Gastrocnemius medialis (tissue), 4 donors: ENCODE data around the gene SYNM. TPM values are rescaled to one million over a fixed set of nuclear protein-coding genes. Genes with fewer than 3 reads are reported as not detected.
A peak's percentile ranks its signal among the peaks of the same experiment; 100 is the strongest.

Experiments
- ATAC-seq, 2 donors: fragments of 150-250 bp; one replicate each; pipeline ENCODE4 v1.9.1; 2016
- DNase-seq, 2 donors: peaks; one replicate each; pipeline ENCODE4 v3.0.0-alpha.2; 2019
- H3K27ac ChIP-seq, 4 donors: fragments of 200-600 bp; sonication (generic); 1 replicate in 1 of 4; 2 replicates in 3 of 4; pipeline ENCODE4 v1.5.1; 2016 to 2018; ENCODE audit warnings: mild to moderate bottlenecking in 2 of 4, moderate library complexity in 1 of 4
- H3K27me3 ChIP-seq, 3 donors: fragments of 200-600 bp; sonication (generic) in 2 of 3; 1 replicate in 1 of 3; 2 replicates in 2 of 3; pipeline versions ENCODE4 v1.5.1 to v1.6.0; 2016 to 2019; ENCODE audit warnings: mild to moderate bottlenecking in 1 of 3, moderate library complexity in 1 of 3
- H3K36me3 ChIP-seq, 2 donors: fragments of 200-600 bp; sonication (generic) in 1 of 2; one replicate each; pipeline ENCODE4 v1.5.1; 2017 to 2018
- H3K4me1 ChIP-seq, 2 donors: fragments of 200-600 bp; sonication (generic) in 1 of 2; one replicate each; pipeline ENCODE4 v1.5.1; 2016 to 2017; ENCODE audit warnings: mild to moderate bottlenecking in 2 of 2
- H3K4me3 ChIP-seq, 4 donors: fragments of 200-600 bp; sonication (generic) in 3 of 4; 1 replicate in 1 of 4; 2 replicates in 3 of 4; pipeline ENCODE4 v1.5.1; 2016 to 2019; ENCODE audit warnings: mild to moderate bottlenecking in 2 of 4
- H3K9me3 ChIP-seq, 3 donors: fragments of 200-600 bp; sonication (generic) in 2 of 3; 1 replicate in 1 of 3; 2 replicates in 2 of 3; pipeline ENCODE4 v1.5.1; 2016 to 2019
- CTCF ChIP-seq, 5 experiments: fragments of 450-650 bp in 3 of 5; fragments of 200-600 bp in 2 of 5; sonication (generic) in 2 of 5; IDR thresholded peaks in 4 of 5; conservative IDR thresholded peaks in 1 of 5; 1 replicate in 4 of 5; 2 replicates in 1 of 5; pipeline ENCODE4 v1.5.1; 2016 to 2019; ENCODE audit warnings: antibody characterized with exemption in 5 of 5, mild to moderate bottlenecking in 3 of 5, moderate library complexity in 3 of 5
- POLR2A ChIP-seq, 2 donors: fragments of 450-650 bp; IDR thresholded peaks; one replicate each; pipeline ENCODE4 v1.6.1; 2017; ENCODE audit warnings: antibody characterized with exemption in 2 of 2, mild to moderate bottlenecking in 2 of 2, moderate library complexity in 2 of 2
- in situ Hi-C, 4 donors: fragments of 200-750 bp; cut with MboI; loops; one replicate each; pipeline versions ENCODE4 v1.15.0 to v1.8.0; 2017; ENCODE audit warnings: low sequenced_read_pairs in 4 of 4
- intact Hi-C: fragments of 100-400 bp; cut with DNase I; formaldehyde crosslinking; loops from one replicate; pipeline ENCODE4 v1.15.1; 2023; ENCODE audit warnings: low total_unique reads
- total RNA-seq, 4 donors: library from RNA; depleted of rRNA; stranded (reverse); fragments of >200 nt; gene quantifications; one replicate each; pipeline versions ENCODE4 v1.1.0 to v1.2.3, GENCODE V29; 2016

SYNM gene
- total RNA-seq, 4 donors from 2014 or later = 200 to 308 (median 266) TPM

DNA sequence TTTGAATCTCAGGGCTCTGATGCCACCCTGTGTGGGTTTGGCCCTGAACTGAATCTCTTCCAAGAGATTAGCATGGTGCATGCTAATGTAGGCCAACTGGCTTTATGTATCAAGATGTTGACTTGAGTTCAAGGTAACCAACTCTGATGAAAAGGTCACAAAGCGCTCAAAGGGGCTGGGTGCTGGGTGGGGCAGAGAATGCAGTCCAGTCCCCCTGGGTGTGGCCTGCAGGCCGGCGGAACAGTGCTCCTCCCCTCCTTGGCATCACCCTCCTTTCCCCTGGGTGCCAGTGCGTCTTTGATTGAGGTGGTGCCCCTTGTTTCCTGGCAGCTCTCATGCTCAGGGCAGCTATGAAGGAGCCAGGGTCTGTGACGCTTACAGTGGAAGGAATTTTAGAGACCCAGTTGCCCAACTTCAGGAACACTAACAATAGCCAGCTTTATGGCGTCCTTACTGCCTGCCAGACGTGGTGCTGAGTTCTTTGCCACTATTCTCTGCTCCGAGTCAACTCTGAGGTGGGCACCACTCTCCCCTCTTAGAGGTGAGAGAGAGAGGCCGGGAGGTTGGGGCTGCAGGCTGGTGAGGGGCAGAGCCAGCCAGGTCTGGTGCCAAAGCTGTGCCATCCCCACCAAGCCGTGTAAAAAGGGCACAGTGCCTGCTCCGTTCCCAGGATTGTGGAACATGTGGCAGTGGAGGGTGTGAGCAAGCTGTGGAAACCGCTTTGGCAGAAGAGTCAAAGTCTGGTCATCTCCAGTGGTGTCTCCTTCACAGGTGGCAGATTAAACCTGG, 9.8 kb downstream of the SYNM start:
- Histone ChIP-seq H3K4me3 (peak overlapping the region in 2 of 4 donors; percentile 20 to 24), H3K36me3 (no peaks in the 10 kb centered on the region)

GRCh38 chr15:99115300-99116215, 10.7 kb downstream of the SYNM start:
- no peaks in the 10 kb centered on the region for H3K27me3 ChIP-seq
- no peak for TF ChIP-seq CTCF (IDR thresholded peaks at IDR 0.05 in 4 of 5, conservative IDR thresholded peaks at IDR 0.05 in 1 of 5)
- no peak for TF ChIP-seq POLR2A (IDR thresholded peaks at IDR 0.05)
- in situ Hi-C loops = loop anchor here in 2 of 4 donors (25.0 kb wide), 1 partner anchor 622 kb away; the partner anchor contains the start of gene LYSMD4 (in 2 of the 2)
- no peaks in the 10 kb centered on the region for H3K36me3 ChIP-seq
- H3K4me1 ChIP-seq = peaks cover 83 to 94% of the 10 kb centered on the region in 2 donors
- H3K4me3 ChIP-seq = no peak overlapping the region
- intact Hi-C loops = no loop called here
- no peak for ATAC-seq
- H3K27ac ChIP-seq = peak overlapping the region; percentile 88 to 97 (median 94)
- no peaks in the 10 kb centered on the region for H3K9me3 ChIP-seq
- DNase-seq = no peak

More for the DNA sequence above, 9.8 kb downstream of the SYNM start:
- Histone ChIP-seq H3K27me3 (no peaks in the 10 kb centered on the region), H3K9me3 (no peaks in the 10 kb centered on the region), H3K4me1 (peaks cover 83 to 95% of the 10 kb centered on the region in 2 donors), H3K27ac (peak overlapping the region; percentile 88 to 97 (median 94))
- DNase-seq (peak; percentile 66 to 85), ATAC-seq (peak; percentile 52 to 77)
- in situ Hi-C loops = loop anchor here in 2 of 4 donors (25.0 kb wide), 1 partner anchor 623 kb away; the partner anchor contains the start of gene LYSMD4 (in 2 of the 2)
- intact Hi-C loops = no loop called here
- TF ChIP-seq POLR2A (IDR thresholded peaks at IDR 0.05) (no peak), CTCF (IDR thresholded peaks at IDR 0.05 in 4 of 5, conservative IDR thresholded peaks at IDR 0.05 in 1 of 5) (no peak)

- Histone ChIP-seq H3K4me1 (peaks cover 83 to 96% of the 10 kb centered on the region in 2 donors), H3K27me3 (no peaks in the 10 kb centered on the region), H3K4me3 (no peak overlapping the region), H3K36me3 (no peaks in the 10 kb centered on the region), H3K27ac (peak overlapping the region; percentile 88 to 97 (median 94)), H3K9me3 (no peaks in the 10 kb centered on the region)
- ATAC-seq (no peak), DNase-seq (peak in 1 of 2 donors; percentile 50)
- TF ChIP-seq POLR2A (IDR thresholded peaks at IDR 0.05) (no peak), CTCF (IDR thresholded peaks at IDR 0.05 in 4 of 5, conservative IDR thresholded peaks at IDR 0.05 in 1 of 5) (no peak)
- in situ Hi-C loops = loop anchor here in 2 of 4 donors (25.0 kb wide), 1 partner anchor 620 kb away; the partner anchor contains the start of gene LYSMD4 (in 2 of the 2)
- intact Hi-C loops = no loop called here
Measured at GRCh38 chr15:99117111-99117510, 12.2 kb downstream of the SYNM start.

- Histone ChIP-seq H3K27me3 (no peaks in the 10 kb centered on the region), H3K27ac (peak overlapping the region; percentile 88 to 97 (median 94)), H3K4me1 (peaks cover 83 to 96% of the 10 kb centered on the region in 2 donors), H3K36me3 (no peaks in the 10 kb centered on the region), H3K4me3 (no peak overlapping the region), H3K9me3 (no peaks in the 10 kb centered on the region)
- ATAC-seq (no peak), DNase-seq (peak in 1 of 2 donors; percentile 10)
- TF ChIP-seq CTCF (IDR thresholded peaks at IDR 0.05 in 4 of 5, conservative IDR thresholded peaks at IDR 0.05 in 1 of 5) (no peak), POLR2A (IDR thresholded peaks at IDR 0.05) (no peak)
- in situ Hi-C loops (loop anchor here in 2 of 4 donors (25.0 kb wide), 1 partner anchor 620 kb away; the partner anchor contains the start of gene LYSMD4 (in 2 of the 2)), intact Hi-C loops (no loop called here)
Measured at GRCh38 chr15:99117563-99118257, 12.8 kb downstream of the SYNM start.
